Sigmoid colon (tissue), 4 donors: ENCODE data around the gene GTF2A1L.

Experiments used
- CTCF ChIP-seq, 4 experiments: fragments of 450-650 bp in 3 of 4; fragments of 200-600 bp in 1 of 4; IDR thresholded peaks; one replicate each; pipeline ENCODE4 v1.5.1; 2016 to 2019; ENCODE audit warnings: antibody characterized with exemption in 4 of 4, mild to moderate bottlenecking in 3 of 4, moderate library complexity in 2 of 4
- POLR2A ChIP-seq, 2 donors: fragments of 450-650 bp; IDR thresholded peaks; one replicate each; pipeline ENCODE4 v1.6.1; 2016; ENCODE audit warnings: antibody characterized with exemption in 2 of 2, mild to moderate bottlenecking in 2 of 2, moderate library complexity in 2 of 2
- POLR2AphosphoS5 ChIP-seq, 4 donors: sonication (generic); formaldehyde crosslinking; IDR thresholded peaks; one replicate each; pipeline ENCODE4 v1.6.1; 2017; ENCODE audit warnings: antibody characterized with exemption in 4 of 4

- TF ChIP-seq CTCF (IDR thresholded peaks at IDR 0.05) (no peak), POLR2A (IDR thresholded peaks at IDR 0.05) (no peak), POLR2AphosphoS5 (IDR thresholded peaks at IDR 0.05) (no peak)
These were observed 30.1 kb upstream of the GTF2A1L start for GRCh38 chr2:48587560-48587959.
